GM12864 (cell line): ENCODE results near the gene RAB33A.

ENCODE experiments used
- DNase-seq: peaks from one replicate; pipeline ENCODE4 v3.0.0-alpha.2; 2011; ENCODE audit warnings: low read depth
- H3K4me3 ChIP-seq: 2 replicates; pipeline ENCODE4 v1.5.1; 2011; ENCODE audit warnings: mild to moderate bottlenecking, low read depth, low read length, control low read depth
- TF ChIP-seq, protein P1 (sequence below): IDR thresholded peaks from 2 replicates; pipeline ENCODE4 v1.5.1; 2011; ENCODE audit warnings: low read depth, mild to moderate bottlenecking, moderate library complexity, low read length, control low read depth, inconsistent platforms; ENCODE audit errors: missing control alignments

RAB33A gene

DNA sequence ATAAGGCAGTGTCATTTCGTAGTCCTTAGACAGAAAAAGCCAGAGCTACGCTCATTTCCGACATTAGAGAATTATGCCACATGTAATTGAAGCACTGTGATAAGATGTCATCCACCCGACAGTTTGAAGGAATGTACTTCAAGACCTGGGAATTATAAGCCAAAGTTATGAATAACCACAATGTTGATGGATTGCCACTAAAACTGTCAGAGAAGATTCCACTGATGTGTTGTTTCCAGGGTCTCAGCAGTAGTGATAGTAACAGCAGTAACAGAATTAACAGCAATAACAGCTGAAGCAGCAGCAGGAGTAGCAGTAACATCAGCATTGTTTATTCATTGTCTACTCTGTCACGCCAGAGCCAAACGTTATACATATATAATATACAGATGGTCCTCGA lies 24.7 kb downstream of the RAB33A start:
- no peak overlapping the region for H3K4me3 ChIP-seq
- DNase-seq, result no peak
- TF ChIP-seq, protein P1, sequence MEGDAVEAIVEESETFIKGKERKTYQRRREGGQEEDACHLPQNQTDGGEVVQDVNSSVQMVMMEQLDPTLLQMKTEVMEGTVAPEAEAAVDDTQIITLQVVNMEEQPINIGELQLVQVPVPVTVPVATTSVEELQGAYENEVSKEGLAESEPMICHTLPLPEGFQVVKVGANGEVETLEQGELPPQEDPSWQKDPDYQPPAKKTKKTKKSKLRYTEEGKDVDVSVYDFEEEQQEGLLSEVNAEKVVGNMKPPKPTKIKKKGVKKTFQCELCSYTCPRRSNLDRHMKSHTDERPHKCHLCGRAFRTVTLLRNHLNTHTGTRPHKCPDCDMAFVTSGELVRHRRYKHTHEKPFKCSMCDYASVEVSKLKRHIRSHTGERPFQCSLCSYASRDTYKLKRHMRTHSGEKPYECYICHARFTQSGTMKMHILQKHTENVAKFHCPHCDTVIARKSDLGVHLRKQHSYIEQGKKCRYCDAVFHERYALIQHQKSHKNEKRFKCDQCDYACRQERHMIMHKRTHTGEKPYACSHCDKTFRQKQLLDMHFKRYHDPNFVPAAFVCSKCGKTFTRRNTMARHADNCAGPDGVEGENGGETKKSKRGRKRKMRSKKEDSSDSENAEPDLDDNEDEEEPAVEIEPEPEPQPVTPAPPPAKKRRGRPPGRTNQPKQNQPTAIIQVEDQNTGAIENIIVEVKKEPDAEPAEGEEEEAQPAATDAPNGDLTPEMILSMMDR, result no peak

DNA sequence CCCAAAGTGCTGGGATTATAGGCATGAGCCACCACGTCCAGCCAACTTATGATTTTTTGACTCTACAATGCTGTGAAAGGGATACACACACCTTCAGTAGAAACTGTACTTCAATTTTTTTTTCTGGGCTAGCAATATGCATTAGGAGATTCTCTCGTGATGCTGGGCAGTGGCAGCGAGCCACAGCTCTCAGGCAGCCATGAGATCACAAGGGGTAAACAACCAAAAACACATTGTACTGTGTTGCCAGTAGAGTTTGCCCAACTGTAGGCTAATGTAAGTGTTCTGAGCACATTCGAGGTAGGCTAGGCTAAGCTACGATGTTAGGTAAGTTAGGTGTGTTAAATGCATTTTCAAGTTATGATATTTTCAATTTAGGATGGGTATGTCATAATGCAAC lies 25.7 kb downstream of the RAB33A start:
- TF ChIP-seq, protein P1, result no peak
- no peak for DNase-seq
- H3K4me3 ChIP-seq, result no peak overlapping the region

DNA sequence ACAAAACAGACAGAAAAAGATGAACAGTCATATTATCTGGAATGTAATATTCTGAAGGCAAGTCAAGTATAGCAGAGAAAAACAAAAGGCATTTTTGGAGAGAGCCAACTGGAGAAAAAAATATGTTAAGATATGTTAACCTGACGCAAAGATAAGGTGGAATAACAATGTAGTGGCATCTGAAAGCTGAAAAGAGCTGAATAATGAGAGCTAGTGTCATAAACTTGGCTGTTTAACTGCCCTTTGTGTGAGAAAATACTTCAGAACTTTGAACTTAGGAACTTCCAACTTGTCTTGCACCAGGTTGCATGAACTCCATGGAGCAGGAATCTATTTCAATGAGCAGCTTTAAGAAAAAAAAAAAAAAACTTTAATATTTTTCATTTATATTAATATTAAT lies 32.9 kb downstream of the RAB33A start:
- no peak overlapping the region for H3K4me3 ChIP-seq
- TF ChIP-seq, protein P1, result no peak
- DNase-seq, result no peak

DNA sequence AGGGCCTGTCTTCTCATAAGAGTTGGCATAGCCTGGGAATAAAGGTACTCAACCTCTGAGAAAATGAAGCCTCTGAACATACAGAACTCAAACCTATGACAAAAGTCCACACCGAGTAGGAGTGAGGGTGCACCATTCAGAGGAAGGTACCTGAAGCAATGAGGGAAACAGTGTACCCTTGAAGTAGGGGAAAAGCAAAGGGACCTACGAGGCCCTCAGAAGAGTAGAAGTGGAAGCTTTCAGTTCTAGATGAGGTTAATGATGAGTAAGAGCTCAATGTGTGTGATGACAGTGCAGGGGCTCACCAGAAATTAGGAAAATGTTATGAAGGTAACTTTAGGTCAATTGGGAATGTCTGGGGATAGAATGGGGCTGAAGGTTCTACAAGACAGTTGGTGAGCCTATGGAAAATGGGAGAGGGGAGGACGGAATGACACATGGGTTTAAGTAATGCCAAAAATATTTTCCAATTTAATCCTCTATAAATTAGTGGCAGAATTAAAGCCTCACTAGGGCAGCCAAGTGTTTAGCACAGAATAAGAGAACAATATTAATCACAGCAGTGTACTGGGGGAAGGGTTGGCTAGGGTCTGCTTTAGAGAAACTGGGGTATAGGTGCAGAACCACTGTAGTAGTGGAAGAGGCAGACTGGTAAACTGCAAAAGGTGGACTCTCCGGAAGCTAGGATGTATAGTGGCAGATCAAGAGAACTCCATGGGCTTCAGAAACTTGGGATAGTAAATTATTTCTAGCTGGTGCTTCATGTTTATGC lies 39.8 kb downstream of the RAB33A start:
- TF ChIP-seq, protein P1, result no peak
- no peak overlapping the region for H3K4me3 ChIP-seq
- DNase-seq, result no peak

DNA sequence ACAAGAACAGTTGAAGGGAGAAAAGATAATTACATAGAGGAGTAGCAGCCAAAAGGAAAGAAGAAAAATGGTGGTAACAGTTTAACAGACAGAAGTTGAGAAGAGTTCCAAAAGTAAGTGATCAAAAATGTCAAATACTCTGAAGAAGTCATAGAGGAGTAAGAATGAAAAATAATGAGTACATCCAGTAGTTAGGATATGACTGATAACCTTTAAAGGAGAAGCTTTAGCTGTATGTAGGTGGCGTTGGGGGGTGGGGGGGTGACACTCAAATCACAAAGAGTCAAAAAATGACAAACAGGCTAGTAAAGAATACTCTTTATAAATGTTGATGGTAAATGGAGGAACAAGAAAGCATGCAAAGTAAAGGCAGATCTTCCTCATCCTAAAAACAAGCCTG lies 40.6 kb downstream of the RAB33A start:
- H3K4me3 ChIP-seq, result no peak overlapping the region
- DNase-seq, result no peak
- TF ChIP-seq, protein P1, result no peak

DNA sequence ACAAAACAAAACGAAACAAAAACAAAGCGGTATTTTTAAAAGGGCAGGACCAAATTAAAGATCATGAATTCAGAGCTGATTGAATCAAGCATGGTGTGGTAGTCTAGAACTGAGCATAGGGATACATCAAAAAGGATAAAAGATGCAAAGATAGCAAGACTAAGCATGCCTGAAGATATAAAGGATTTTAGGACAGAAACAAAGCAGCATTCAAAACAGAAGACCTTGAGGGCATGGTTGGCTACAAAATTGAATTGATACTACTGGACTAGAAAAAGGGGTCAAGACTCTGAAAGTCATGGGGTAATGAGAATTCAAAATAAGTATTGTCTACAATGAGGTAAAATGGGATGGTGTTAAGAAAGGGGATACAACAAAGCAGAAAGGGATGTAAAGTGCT lies 41.6 kb downstream of the RAB33A start:
- TF ChIP-seq, protein P1, result no peak
- H3K4me3 ChIP-seq, result no peak overlapping the region
- no peak for DNase-seq

DNA sequence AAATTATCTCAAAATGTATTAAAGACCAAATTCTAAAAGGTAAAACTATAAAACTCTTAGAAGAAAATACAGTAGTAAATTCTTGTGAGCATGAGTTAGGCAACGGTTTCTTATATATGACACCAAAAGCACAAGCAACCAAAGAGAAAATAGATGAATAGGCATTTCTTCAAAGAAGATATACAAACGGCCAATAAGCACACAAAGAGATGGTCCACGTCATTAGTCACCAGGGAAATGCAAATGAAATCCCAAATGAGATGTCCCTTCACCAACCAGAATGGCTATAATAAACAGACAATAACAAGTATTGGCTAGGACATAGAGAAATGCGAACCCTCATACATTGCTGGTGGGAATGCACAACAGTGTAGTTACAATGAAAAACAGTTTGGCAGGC lies 44.6 kb downstream of the RAB33A start:
- H3K4me3 ChIP-seq, result no peak overlapping the region
- TF ChIP-seq, protein P1, result no peak
- no peak for DNase-seq
